CD4-positive, alpha-beta T cell treated with Interleukin-21 for 1 hour (primary cell): ENCODE data around the gene B4GALT2.
A peak's percentile ranks its signal among the peaks of the same experiment; 100 is the strongest.

Experiments
- DNase-seq: peaks from one replicate; pipeline ENCODE4 v3.0.0-alpha.2; 2020

The B4GALT2 gene

GRCh38 chr1:43947061-43947873 is 31.7 kb upstream of the B4GALT2 start:
- no peak for DNase-seq

GRCh38 chr1:43947874-43948437 is 31.1 kb upstream of the B4GALT2 start:
- no peak for DNase-seq

GRCh38 chr1:43949678-43950077 is 29.3 kb upstream of the B4GALT2 start:
- no peak for DNase-seq

GRCh38 chr1:43951021-43951985 is 27.7 kb upstream of the B4GALT2 start:
- DNase-seq, result no peak

GRCh38 chr1:43952731-43953346 is 26.2 kb upstream of the B4GALT2 start:
- DNase-seq, result no peak

- no peak for DNase-seq
Measured at GRCh38 chr1:43953361-43953760, 25.6 kb upstream of the B4GALT2 start.

- no peak for DNase-seq
Measured at GRCh38 chr1:43954036-43954435, 25.0 kb upstream of the B4GALT2 start.

GRCh38 chr1:43956234-43956633 is 22.8 kb upstream of the B4GALT2 start:
- DNase-seq, result no peak

GRCh38 chr1:43957407-43958040 is 21.5 kb upstream of the B4GALT2 start:
- no peak for DNase-seq

GRCh38 chr1:43958351-43959255 is 20.4 kb upstream of the B4GALT2 start:
- DNase-seq, result no peak

- DNase-seq, result no peak
Measured at GRCh38 chr1:43960798-43961197, 18.2 kb upstream of the B4GALT2 start.

- no peak for DNase-seq
Measured at GRCh38 chr1:43961692-43962091, 17.3 kb upstream of the B4GALT2 start.

- DNase-seq, result no peak
Measured at GRCh38 chr1:43962324-43962723, 16.7 kb upstream of the B4GALT2 start.

- DNase-seq, result no peak
Measured at GRCh38 chr1:43963006-43963405, 16.0 kb upstream of the B4GALT2 start.

- no peak for DNase-seq
Measured at GRCh38 chr1:43963890-43964289, 15.1 kb upstream of the B4GALT2 start.

GRCh38 chr1:43965316-43965715 is 13.7 kb upstream of the B4GALT2 start:
- DNase-seq, result no peak

GRCh38 chr1:43968348-43968948 is 10.6 kb upstream of the B4GALT2 start:
- DNase-seq, result no peak

- DNase-seq, result no peak
Measured at GRCh38 chr1:43969416-43969745, 9.6 kb upstream of the B4GALT2 start.

GRCh38 chr1:43969746-43970466 is 9.1 kb upstream of the B4GALT2 start, which contains the start of gene DPH2:
DPH2 (plus strand) TSS chr1:43970010; CDS start chr1:43970176, 166 bp downstream.
- DNase-seq, result peak; percentile 96

- no peak for DNase-seq
Measured at GRCh38 chr1:43970502-43970901, 8.5 kb upstream of the B4GALT2 start.
